Neural progenitor cell (in vitro differentiated cells): ENCODE measurements around the gene PXDC1. TPM values are rescaled to one million over a fixed set of nuclear protein-coding genes. Genes with fewer than 3 reads are reported as not detected.

Experiments
- DNase-seq: peaks from one replicate; pipeline ENCODE4 v3.0.0-alpha.2; 2016; ENCODE audit warnings: low spot score
- H2AFZ ChIP-seq: fragments of 200-600 bp; sonication (generic); replicated peaks from 2 replicates; pipeline ENCODE4 v1.6.1; 2016; ENCODE audit warnings: antibody characterized with exemption
- H3F3A ChIP-seq: fragments of 200-600 bp; sonication (generic); 2 replicates; pipeline ENCODE4 v1.6.1; 2016; ENCODE audit warnings: antibody characterized with exemption, low read depth
- H3K27ac ChIP-seq: fragments of 200-600 bp; sonication (generic); 2 replicates; pipeline ENCODE4 v1.5.1; 2016; ENCODE audit warnings: mild to moderate bottlenecking
- H3K27me3 ChIP-seq: fragments of 200-600 bp; sonication (generic); 2 replicates; pipeline ENCODE4 v1.6.1; 2016; ENCODE audit warnings: mild to moderate bottlenecking, moderate library complexity
- H3K36me3 ChIP-seq: fragments of 200-600 bp; sonication (generic); 2 replicates; pipeline ENCODE4 v1.5.1; 2016
- H3K4me1 ChIP-seq: fragments of 200-600 bp; sonication (generic); 2 replicates; pipeline ENCODE4 v1.6.1; 2016; ENCODE audit warnings: mixed run types
- H3K4me2 ChIP-seq: fragments of 200-600 bp; sonication (generic); 2 replicates; pipeline ENCODE4 v1.6.1; 2016
- H3K4me3 ChIP-seq: fragments of 200-600 bp; sonication (generic); 2 replicates; pipeline ENCODE4 v1.5.1; 2016
- H3K79me2 ChIP-seq: fragments of 200-600 bp; sonication (generic); 2 replicates; pipeline ENCODE4 v1.6.1; 2016; ENCODE audit warnings: low read depth
- H3K9ac ChIP-seq: fragments of 200-600 bp; sonication (generic); 2 replicates; pipeline ENCODE4 v1.6.1; 2016
- H3K9me3 ChIP-seq: fragments of 200-600 bp; sonication (generic); 2 replicates; pipeline ENCODE4 v1.5.1; 2016; ENCODE audit warnings: low read depth
- H4K20me1 ChIP-seq: fragments of 200-600 bp; sonication (generic); 2 replicates; pipeline ENCODE4 v1.6.1; 2016; ENCODE audit warnings: low read depth
- H3K27ac Mint-ChIP-seq: 3 replicates; pipeline ENCODE4 v1.8.0; 2021; ENCODE audit warnings: mixed read lengths
- H3K27me3 Mint-ChIP-seq: 2 replicates; pipeline ENCODE4 v1.8.0; 2022; ENCODE audit warnings: low read depth, mild to moderate bottlenecking, inconsistent platforms, moderate library complexity, mixed read lengths; ENCODE audit not compliant: insufficient read depth
- H3K36me3 Mint-ChIP-seq: 3 replicates; pipeline ENCODE4 v1.8.0; 2021; ENCODE audit warnings: mixed read lengths
- H3K4me1 Mint-ChIP-seq: 3 replicates; pipeline ENCODE4 v1.8.0; 2021; ENCODE audit warnings: mixed read lengths
- H3K4me3 Mint-ChIP-seq: 3 replicates; pipeline ENCODE4 v1.8.0; 2021; ENCODE audit warnings: mild to moderate bottlenecking, moderate library complexity, mixed read lengths
- H3K9me3 Mint-ChIP-seq: 3 replicates; pipeline ENCODE4 v1.8.0; 2020; ENCODE audit warnings: mixed read lengths
- CTCF ChIP-seq: fragments of 200-600 bp; sonication (generic); IDR thresholded peaks from 2 replicates; pipeline ENCODE4 v1.5.1; 2017; ENCODE audit warnings: antibody characterized with exemption, mild to moderate bottlenecking
- EZH2 ChIP-seq: fragments of 200-600 bp; sonication (generic); IDR thresholded peaks from 2 replicates; pipeline ENCODE4 v1.6.1; 2017; ENCODE audit warnings: antibody characterized with exemption, mild to moderate bottlenecking, moderate library complexity
- EZH2phosphoT487 ChIP-seq: fragments of 200-600 bp; sonication (generic); IDR thresholded peaks from 2 replicates; pipeline ENCODE4 v1.6.1; 2017; ENCODE audit warnings: antibody characterized with exemption
- total RNA-seq: library from RNA; depleted of rRNA; stranded (reverse); fragments of >200 nt; gene quantifications from 2 replicates; pipeline ENCODE4 v1.2.3, GENCODE V29; 2015; ENCODE audit warnings: low replicate concordance

PXDC1 gene
- total RNA-seq, 1 donor from 2014 or later: 2.0 TPM

- Histone ChIP-seq H3K27me3 (peaks cover 46% of the 10 kb centered on the region), H3K4me2 (no peak overlapping the region), H3F3A (peaks cover 19% of the 10 kb centered on the region), H3K9me3 (no peaks in the 10 kb centered on the region), H3K4me1 (peaks cover 3% of the 10 kb centered on the region), H3K79me2 (no peaks in the 10 kb centered on the region), H3K9ac (no peak overlapping the region), H4K20me1 (no peaks in the 10 kb centered on the region), H3K4me3 (no peak overlapping the region), H3K36me3 (no peaks in the 10 kb centered on the region), H3K27ac (no peak overlapping the region), H2AFZ (no peak overlapping the region)
- Mint-ChIP-seq H3K27ac (no peak overlapping the region), H3K4me3 (no peak overlapping the region), H3K36me3 (no peaks in the 10 kb centered on the region), H3K27me3 (peaks cover 9% of the 10 kb centered on the region), H3K9me3 (no peaks in the 10 kb centered on the region), H3K4me1 (peaks cover 47% of the 10 kb centered on the region)
- no peak for DNase-seq
- TF ChIP-seq CTCF (no peak), EZH2 (no peak), EZH2phosphoT487 (no peak)
These were observed 5.3 kb downstream of the PXDC1 start for GRCh38 chr6:3746119-3746691.

DNA sequence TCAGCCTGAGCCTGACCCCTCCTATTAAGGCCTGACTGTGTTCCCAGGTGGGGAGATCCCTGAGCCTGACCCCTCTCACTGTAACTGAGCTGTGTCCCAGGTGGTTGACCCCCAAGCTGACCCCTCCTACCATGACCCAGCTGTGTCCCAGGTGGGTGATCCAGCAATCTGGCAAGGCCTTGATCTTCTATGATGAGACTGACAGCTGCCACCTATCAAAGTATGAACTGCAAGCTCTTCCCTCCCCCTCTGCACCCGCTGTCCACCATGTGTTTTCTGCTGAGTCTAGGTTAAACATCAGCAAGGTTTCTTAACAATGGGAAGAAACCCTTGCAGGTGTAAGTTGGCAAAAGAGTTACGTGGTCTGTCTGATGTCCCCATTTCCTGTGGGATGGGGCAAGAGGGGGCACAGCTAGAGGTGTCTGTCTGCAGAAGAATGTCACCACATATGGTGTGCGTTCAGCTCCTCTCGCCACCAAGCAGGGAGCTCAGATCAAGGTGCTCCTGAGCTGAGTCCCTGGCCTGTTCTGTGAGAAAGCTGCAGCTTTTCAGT, 5.9 kb downstream of the PXDC1 start:
- no peak overlapping the region for H3K4me3 ChIP-seq
- peaks cover 46% of the 10 kb centered on the region for H3K27me3 ChIP-seq
- Mint-ChIP-seq H3K4me1 (peaks cover 47% of the 10 kb centered on the region), H3K9me3 (no peaks in the 10 kb centered on the region), H3K27ac (peak overlapping the region; percentile 43), H3K27me3 (peaks cover 9% of the 10 kb centered on the region), H3K36me3 (no peaks in the 10 kb centered on the region), H3K4me3 (no peak overlapping the region)
- no peaks in the 10 kb centered on the region for H3K79me2 ChIP-seq
- H3K9ac ChIP-seq: no peak overlapping the region
- peaks cover 17% of the 10 kb centered on the region for H3F3A ChIP-seq
- no peaks in the 10 kb centered on the region for H3K36me3 ChIP-seq
- DNase-seq: no peak
- no peaks in the 10 kb centered on the region for H4K20me1 ChIP-seq
- no peak overlapping the region for H3K4me2 ChIP-seq
- H2AFZ ChIP-seq: no peak overlapping the region
- H3K9me3 ChIP-seq: no peaks in the 10 kb centered on the region
- TF ChIP-seq EZH2phosphoT487 (no peak), CTCF (no peak), EZH2 (no peak)
- peaks cover 3% of the 10 kb centered on the region for H3K4me1 ChIP-seq
- H3K27ac ChIP-seq: no peak overlapping the region

- H3K4me3 Mint-ChIP-seq: no peak overlapping the region
- H4K20me1 ChIP-seq: no peaks in the 10 kb centered on the region
- H3K27ac ChIP-seq: no peak overlapping the region
- no peaks in the 10 kb centered on the region for H3K79me2 ChIP-seq
- H3K9me3 Mint-ChIP-seq: no peaks in the 10 kb centered on the region
- no peaks in the 10 kb centered on the region for H3K36me3 Mint-ChIP-seq
- peaks cover 10% of the 10 kb centered on the region for H3F3A ChIP-seq
- no peak for DNase-seq
- peaks cover 42% of the 10 kb centered on the region for H3K27me3 ChIP-seq
- H3K4me2 ChIP-seq: no peak overlapping the region
- no peak overlapping the region for H3K27ac Mint-ChIP-seq
- no peak overlapping the region for H3K9ac ChIP-seq
- H3K4me3 ChIP-seq: no peak overlapping the region
- H3K4me1 Mint-ChIP-seq: peaks cover 47% of the 10 kb centered on the region
- peaks cover 9% of the 10 kb centered on the region for H3K27me3 Mint-ChIP-seq
- H2AFZ ChIP-seq: no peak overlapping the region
- TF ChIP-seq EZH2: no peak
- no peak for TF ChIP-seq EZH2phosphoT487
- no peak for TF ChIP-seq CTCF
- H3K36me3 ChIP-seq: no peaks in the 10 kb centered on the region
- H3K9me3 ChIP-seq: no peaks in the 10 kb centered on the region
- peaks cover 2% of the 10 kb centered on the region for H3K4me1 ChIP-seq
These were observed 6.5 kb downstream of the PXDC1 start for GRCh38 chr6:3744901-3745470.
